ENCODE results near the gene TNFAIP1.

The TNFAIP1 gene

DNA sequence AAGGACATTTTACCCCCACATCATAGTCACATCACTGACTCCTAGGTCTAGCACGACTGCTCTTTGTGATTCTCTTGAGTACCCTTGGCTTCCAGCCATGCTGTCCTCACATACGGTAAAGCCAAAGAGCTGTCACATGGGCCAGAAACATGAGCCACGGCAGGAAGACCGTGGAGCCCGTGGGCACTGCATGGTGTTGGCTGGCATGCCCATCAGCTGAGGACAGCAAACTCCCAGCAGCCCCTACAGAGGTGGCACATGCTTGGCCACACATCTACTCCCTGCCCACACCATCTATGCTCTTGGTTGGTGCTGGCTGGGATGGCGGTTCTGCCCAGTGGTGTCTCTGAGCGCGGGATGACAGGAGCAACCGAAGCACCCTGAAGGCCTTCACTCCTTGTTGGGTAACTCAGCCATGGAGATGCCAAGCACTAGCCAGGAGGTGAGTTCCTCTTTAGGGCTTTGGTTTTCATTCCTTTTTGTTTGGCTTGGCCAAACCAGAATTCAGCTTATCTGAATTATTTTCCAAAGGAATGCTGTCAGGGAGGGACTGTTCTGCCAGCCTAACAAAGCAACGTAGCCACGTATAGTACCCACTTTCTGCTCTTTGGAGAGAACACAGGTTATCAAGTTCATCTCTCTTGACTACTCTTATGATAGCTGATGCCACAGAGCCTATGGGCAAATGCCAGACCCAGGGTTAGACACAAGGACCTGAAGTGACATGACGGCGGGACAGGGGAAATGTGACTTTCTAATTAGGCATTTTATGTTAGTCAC is 10.0 kb downstream of the TNFAIP1 start:
- DNase-seq (ENCODE audit: low read depth in 2 of 2) = no peak

DNA sequence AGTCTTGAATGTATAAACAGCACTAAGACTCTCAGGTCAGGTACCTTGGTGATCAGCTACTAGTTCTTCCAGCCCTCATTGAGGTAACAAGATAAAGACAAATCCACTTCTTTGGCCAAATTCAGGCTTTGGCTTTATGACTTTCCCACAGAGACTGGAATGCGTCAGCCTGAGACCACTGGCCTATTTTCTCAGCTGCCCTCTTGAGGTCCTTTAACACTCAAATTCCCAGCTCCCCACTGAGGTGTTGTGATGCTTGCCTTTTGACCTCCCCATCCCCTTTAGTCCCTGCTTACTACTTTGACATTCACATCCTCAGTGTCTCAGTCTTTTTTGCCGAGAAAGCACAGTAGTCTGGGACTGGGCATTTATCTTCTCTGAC is 10.6 kb downstream of the TNFAIP1 start:
- no peak for DNase-seq (ENCODE audit: low read depth in 2 of 2)

DNA sequence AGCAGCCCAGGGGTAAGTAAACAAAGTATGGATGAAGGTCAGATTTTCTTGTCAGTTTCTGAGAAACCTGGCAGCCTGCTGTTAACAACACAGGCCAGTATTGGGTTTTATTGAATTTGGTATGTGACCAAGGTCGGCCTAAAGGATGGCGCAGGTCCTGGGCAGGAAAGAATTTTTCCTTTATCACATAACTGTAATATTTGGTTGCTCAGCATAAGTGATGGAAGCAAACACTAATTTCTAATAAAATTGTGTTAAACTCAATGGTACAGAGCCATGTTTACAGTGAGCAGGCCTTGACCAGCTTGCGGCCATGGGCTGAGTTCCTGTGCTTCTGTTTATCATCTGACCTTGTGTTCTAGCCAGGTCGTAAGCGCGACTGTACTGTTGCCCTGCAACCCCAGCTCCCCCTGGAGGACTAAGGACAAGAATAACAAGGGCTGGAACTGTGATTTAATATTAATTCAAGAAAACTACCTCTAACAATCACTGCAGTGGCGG is 11.2 kb downstream of the TNFAIP1 start:
- no peak for DNase-seq (ENCODE audit: low read depth in 2 of 2)

DNA sequence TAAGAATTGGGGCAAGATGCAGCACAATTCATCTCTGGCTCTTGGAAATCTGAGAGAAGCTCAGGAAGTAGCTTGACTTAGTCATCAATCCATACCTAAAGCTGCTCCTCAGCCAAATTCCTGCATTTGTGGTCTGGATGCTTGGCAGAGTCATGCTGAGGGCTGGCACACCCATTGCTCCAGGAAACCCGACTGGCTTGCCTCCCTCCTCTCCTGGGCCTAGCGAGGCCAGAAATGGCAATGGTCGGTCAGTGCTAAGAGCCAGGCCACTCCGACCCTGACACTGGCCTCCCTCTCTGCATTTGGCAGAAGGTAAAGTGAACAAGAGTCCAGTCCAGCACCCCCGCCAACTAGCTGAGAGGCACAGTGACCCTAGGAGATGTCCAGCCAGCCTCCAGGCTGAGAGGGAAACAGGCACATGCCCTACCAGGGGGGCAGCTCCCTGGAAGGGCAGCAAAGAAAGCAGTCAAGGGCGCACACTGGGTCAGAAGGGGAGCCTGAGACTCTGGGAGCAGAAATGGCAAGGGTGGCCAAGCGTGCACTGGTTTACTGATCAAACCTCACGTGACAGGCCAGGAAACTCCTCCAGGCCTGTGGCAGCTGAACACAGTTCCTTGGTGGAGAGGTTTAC is 11.8 kb downstream of the TNFAIP1 start:
- no peak for DNase-seq (ENCODE audit: low read depth in 2 of 2)

DNA sequence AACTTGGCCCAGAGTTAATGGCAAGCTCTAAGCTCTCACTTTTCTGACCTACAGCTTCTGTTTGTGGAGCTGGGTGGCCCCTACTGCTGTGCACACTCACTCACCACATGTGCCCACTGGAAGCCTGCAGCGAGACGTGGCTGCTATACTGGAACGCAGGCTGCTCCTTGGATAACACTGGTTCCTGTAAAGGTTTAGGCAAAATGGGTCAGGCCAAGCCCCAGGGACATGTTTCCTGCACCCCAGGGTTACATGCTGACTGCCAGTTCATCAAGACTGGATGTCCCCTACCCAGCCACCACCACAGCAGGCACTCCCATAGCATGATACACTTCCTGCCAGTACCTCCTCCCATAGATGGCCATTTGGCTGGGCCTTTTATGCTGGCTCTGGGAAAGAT is 13.4 kb downstream of the TNFAIP1 start:
- DNase-seq (ENCODE audit: low read depth in 2 of 2) = no peak

DNA sequence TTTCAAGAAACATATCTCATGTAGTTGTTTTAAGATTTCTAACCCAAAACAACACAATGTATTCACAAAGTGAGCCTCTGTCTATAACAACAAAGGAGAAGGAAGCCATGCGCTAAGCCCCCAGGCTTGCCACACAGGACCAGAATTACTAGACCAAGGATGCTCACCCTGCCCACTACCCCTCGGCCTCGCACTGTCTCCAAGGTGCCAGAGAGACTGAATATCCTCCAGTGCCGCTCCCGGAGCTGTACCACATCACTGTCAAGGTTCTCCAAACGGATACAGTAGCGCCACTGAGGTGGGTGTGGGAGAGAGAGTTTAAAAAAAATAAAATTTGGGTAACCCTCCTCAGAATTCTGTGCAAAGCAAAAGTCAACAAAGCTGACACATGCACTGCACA is 14.7 kb downstream of the TNFAIP1 start:
- no peak for DNase-seq (ENCODE audit: low read depth in 2 of 2)

DNA sequence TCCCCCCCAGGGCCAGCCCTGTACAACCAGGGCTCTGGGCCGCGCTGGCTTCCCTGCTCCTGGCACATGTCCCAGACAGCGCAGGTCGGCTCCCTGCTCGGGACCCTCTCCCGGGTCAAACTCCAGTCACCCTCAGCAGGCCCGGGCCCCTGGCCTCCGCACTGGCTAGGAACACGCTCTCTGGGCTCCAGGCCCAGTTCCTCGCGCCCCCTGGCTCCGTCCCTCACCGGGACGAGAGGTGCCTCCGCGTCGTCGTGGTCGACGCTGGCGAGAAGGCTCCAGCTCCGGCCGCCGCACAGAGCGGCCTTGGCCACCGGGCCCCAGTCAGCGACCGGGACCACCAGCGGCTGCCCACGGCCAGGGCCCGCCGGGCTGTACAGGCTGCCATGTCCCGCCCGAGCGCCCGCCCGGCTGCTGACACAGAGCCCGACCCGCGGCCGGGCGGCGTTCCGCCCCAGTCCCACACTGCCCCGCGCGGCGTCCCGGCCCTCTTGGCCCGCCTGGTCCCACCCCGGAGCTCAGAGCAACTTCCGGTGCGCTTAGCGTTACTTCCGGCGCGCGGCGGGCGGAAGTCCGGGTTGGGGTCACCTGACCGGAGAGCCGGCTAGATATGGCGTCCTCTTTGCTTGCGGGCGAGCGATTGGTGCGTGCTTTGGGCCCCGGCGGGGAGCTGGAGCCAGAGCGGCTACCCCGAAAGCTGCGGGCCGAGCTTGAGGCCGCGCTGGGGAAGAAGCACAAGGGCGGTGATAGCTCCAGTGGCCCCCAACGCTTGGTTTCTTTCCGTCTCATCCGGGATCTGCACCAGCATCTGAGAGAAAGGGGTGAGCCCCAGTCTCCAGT is 21.7 kb downstream of the TNFAIP1 start, which contains the start of gene POLDIP2:
Gene POLDIP2 (minus strand): TSS at position 467 of the 840 bp plus-strand sequence. CDS start 79 bp downstream, at position 388.
- DNase-seq (ENCODE audit: low read depth in 2 of 2) = peak; percentile 90 to 93

DNA sequence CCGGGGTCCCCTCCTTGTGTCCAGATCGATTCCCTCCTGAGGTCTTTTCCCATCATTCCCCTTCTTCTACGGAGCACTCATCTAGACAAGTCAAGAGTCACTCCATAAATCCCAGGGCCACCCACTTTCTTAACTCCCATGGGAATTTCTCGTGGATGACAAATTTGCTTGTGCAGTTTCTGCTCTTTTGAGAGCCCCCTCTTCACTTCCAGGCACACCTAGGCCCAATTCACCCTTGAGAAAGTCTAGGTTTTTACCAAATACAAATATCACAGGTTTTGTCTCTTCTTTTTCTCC is 22.3 kb downstream of the TNFAIP1 start:
- DNase-seq (ENCODE audit: low read depth in 2 of 2) = no peak

DNA sequence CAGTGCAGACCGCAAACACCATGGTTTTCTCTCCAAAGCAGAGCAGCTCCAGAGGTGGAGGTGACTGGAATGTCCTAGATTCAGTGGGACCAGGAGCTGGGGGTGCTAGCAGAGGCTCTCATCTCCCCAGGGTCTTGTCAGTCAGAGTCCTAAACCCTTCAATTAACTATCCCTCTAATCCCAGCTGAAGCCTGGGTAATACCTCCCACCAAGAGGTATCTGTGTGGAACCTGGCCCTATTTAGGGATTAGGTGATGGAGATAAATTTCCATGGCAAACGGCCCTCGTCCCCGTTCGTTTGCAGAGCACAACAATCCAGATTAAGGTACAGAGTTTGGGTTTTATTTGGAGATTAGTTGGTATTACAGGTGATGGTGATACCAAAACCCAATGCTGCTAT is 27.6 kb downstream of the TNFAIP1 start:
- no peak for DNase-seq (ENCODE audit: low read depth in 2 of 2)

DNA sequence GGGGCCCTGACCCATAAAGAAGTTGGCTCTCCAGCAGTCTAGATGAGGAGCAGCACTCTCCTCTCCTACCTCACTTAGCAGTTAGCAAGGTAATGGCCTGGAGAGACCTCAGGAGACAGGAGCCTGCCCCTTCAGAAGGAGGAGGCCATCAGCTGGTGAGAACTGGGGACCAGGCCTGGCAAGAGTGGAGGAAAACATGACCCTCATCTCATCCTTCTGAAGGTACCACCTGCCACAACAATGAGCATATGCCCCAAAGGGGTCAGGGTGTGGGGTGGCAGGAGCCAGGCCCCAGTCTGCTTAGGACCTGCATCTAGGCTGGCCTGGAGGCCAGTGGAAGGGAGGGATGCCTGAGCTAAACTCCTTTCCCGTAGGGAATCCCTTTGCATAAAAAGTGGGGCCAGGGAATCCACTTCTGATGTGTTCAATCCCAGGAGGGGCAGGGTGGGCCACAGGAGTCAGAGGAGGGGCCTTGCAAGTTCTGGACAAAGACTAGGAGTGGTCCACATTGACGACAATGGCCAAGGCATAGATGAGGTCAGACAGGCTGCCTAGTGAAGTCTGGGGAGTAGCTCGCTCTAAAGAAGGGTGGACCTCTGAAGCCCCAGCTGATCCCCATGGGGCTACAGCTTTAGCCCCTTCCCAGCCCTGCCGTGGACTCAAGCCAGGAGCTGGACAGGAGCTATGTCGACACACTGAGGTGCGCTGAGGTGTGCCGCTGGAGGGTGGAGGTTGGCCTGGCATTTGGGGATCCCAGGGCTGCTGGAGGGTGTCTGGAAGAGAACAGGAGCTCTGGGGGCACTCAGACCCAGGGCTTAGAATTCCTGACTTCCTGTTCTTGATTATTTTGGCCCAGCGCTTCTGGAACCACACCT is 28.5 kb downstream of the TNFAIP1 start:
- DNase-seq (ENCODE audit: low read depth in 2 of 2) = no peak

DNA sequence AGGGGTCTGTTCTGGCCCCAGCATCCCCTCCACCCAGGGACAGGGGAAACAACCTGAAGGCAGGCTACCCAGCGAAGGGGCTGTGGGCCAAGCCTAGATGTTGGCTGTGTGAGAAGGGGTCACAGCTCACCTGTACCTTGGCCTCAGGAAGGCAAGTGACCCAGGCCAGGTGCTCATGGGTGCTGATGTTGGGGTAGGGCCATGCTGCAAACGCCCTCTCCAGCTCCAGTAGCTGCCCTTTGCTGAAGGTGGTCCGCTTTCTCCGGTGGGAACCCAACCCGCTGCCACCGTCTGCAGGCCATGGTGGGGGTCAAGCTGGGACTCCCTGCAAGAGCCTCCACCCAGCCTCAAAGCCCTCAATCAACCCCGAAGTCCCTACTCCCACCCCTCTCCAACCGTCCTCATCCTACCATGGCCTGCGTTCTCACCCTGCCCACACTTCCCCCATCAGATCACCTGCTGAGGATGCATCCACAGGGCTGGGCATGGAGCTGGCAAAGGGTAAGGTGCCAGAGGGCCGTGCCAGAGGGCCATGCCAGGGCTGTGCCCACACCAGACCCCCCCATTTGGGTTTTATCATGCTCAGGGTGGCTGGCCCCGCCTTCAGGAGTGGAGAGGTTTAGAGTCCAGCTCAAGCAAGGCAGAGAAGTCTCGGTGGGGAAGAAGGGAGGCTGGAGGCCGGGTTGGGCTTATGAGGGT is 29.3 kb downstream of the TNFAIP1 start, which contains the start of gene SEBOX:
Gene SEBOX (minus strand): TSS at position 535 of the 699 bp plus-strand sequence. CDS start 48 bp downstream, at position 487.
- DNase-seq (ENCODE audit: low read depth in 2 of 2) = no peak

DNA sequence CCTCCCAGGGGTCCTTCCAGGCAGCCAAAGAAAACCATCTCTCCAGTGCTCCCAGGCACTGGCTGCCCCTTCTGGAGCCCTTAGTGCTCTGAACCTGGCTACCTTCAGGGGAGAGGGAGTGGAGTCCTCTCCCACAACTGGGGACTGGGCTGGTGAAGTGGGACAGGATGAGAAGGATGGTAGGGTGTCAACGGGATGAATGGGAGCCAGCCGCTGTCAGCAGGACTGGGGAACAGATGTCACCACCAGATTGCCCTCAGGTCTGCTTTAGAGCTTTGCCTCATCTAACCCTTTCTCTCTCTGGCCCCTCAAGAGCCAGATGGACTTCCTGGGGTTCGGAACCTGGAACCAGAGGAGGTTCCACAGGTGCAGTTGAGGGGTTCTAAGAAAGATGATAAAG is 29.9 kb downstream of the TNFAIP1 start:
- DNase-seq (ENCODE audit: low read depth in 2 of 2) = no peak

DNA sequence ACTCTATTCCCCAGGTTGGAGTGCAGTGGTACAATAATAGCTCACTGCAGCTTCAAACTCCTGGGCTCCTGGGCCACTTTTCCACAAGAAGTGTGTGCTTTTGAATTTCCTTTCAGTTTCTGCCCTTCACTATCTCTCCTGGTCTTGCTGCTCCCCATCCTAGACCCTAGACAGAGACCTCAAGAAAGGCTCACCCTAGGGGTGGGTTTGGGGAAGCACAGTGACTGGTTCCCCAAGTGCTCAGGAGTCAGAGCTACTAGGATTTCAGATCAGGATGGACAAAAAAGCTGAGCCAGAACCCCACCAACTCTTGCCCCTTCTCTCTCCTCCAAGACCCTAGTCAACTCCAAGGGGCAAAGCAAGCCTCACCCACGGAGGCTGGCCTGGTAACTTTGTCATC is 31.0 kb downstream of the TNFAIP1 start:
- DNase-seq (ENCODE audit: low read depth in 2 of 2) = no peak

DNA sequence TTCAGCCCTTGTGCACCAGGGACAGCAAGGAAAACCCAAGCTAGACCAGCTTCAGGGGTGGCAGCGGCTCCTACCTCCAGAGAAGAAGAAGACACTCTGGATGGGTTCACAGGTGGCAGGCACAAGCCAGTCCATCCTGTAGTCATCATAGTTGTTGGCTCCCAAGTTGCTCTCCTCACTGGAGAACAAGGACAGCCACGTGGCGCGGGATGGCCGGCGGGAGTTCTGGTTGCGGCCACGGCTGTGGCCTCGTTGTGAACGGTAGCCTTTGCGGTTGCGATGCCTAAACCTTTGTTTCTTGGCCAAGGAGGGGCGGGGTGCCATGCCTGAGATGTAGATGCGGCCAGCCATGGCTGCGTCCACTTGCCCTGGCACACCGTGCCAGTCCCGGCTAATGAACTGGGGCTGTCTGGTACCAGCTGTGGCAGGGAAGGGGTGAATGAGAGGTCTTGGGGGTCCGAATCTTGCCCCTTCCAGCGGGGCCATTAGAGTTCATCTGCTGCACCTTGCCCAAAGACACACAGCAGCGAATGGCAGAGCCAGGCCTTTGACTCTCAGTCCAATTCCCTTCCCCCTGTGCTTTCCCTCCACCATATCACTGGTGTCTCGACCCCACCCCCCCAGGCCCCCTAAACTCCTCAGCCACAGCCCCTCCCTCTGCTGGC is 32.2 kb downstream of the TNFAIP1 start:
- DNase-seq (ENCODE audit: low read depth in 2 of 2) = no peak

DNA sequence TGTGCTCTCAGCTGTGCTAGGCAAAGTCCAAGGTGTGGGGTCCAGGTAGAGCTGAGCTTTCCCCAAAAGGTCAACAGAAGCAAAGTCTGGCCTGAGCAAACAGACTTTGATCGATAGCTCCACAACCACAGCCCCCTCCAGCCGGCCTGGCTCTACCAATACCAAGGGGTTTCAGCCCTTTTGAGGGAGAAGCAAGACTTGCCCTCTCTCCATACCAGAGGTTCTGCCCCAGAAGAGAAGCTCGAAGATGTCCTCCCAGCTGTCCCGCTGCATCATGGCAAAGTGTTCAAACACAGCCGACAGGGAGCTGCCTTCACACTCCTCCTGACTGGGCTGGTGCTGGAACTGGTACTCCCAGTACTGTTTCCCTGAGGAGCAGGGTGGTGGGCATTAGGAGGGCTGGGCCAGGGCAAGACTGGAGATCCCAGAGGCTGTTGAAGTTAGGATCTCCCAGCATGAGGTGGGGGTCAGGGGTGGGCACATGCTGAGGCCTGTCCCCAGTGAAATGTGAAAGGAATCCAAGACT is 32.8 kb downstream of the TNFAIP1 start:
- no peak for DNase-seq (ENCODE audit: low read depth in 2 of 2)

DNA sequence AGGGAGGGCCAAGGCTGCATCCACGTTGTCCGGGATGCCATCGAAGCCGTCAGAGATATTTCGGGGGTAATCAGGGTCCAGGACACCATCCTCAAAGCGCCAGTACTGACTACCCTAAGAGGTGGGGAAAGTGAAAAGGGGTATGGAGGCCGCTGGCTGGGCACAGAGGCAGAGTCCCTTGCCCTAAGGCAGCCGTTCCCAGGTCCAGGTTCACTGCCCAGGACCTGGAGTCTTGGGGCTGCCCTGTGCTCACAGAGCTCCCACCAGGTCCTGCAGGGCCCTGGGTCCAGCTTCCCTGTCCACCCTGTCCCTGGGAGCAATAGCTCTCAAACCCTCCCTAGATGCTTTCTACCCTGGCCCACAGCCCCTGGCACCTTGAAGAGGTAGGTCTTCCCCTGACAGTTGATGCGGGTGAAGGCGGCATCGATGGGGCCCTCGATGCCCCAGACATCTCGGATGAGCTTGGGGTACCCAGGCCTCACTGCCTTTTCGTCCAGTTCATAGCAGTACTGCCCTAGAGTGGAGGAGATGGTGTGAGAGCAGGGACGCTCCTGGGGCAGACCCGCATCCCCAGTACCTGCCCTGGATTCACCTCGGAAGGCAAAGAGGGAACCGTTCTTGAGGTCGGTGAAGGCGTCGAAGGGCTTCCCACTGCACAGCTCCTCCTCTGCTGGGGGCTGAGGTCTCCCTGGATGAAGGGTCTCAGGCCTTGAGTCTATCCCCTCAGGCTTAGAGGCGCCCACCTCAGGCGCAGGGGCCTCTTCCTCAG is 33.5 kb downstream of the TNFAIP1 start:
- DNase-seq (ENCODE audit: low read depth in 2 of 2) = no peak

DNA sequence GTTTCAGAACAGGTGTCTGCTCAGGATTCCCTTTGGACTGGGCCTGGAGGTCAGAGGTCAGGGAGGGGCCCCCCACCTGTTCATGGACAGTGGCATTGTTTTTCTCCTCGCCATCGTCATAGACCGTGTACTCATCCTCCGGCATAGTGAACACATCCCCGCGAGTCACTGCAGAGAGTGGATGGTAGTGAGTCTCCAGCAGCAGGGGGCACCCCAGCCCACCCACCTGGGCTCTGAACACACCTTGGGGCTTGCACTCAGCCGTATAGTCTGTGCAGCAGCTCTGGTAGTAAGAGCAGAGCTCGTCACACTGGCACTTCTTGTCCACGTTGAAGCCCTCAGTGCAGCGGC is 34.1 kb downstream of the TNFAIP1 start:
- DNase-seq (ENCODE audit: low read depth in 2 of 2) = no peak

DNA sequence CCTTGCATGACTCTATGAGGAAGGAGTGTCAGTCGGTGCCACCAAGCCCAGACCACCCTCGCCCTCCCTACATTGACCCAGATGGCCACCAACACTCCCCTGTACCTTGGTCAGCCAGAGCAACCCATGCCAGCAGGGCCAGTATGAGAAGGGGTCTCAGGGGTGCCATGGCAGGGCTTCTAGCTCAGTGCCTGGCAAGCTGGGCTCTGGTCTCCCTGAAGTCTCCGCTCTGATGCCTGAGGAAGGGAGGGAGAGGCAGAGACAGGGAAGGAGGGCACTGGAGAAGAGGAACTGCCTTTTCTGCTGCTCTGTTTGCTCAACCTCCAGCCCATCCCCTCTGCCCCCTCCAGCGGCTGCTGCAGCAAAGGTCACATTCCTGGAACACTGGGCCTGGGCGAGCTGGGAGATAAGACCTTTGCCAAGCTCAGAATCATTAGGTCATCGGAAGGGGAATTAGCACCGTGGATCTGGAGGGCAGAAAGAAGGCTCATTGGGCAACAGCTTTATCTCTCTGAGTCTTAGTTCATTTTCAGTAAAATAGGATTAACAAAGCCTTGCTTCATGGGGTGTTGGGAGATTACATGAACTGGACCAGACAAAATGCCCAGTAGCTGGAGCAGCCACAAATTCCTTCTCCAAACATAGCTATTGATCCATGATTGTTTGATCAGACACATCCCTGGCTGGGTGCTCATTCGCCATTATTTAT is 34.6 kb downstream of the TNFAIP1 start, which contains the start of gene VTN:
Gene VTN (minus strand): TSS at position 273 of the 709 bp plus-strand sequence. CDS start 104 bp downstream, at position 169.
- no peak for DNase-seq (ENCODE audit: low read depth in 2 of 2)

DNA sequence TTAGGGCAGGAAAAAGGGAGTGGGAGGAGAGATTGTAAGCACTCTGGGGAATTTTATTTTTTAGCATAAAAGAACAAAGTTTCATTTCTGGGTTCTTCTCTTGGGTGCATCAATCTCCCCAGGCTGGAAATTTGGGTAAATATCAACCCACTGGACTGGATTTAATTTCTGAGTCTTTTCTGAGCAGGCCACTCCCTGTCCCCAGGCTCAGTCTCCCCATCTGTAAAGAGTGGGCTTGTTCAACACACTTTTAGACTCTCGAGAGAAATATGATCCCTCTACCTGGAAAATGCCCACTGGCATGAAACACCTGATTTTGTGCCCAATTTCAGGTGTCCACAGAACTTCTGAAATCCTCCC is 35.2 kb downstream of the TNFAIP1 start:
- no peak for DNase-seq (ENCODE audit: low read depth in 2 of 2)

All from stimulated activated CD8-positive, alpha-beta memory T cell treated with anti-CD3 and anti-CD28 coated beads, Interleukin-7, amount 100 ng/mL, for 1 hour (primary cell).